ENCODE results near the gene C7orf33.

C7orf33 gene

DNA sequence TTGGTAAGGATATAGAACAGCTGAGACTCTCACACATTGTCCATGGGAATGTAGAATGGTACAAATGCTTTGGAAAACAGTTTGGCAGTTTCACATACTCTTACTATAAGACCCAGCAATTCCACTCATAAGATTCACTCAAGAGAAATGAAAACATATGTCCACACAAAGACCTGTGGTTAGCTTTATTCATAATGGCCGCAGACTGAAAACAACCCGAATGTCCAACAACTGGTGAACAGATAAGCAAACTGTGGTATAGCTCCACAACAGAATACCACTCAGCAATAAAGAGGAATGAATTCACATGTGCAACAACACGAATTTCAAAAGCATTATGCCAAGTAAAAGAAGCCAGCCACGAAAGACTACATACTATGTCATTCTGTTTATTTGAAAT, 74.7 kb downstream of the C7orf33 start:
- TF ChIP-seq, protein P1, sequence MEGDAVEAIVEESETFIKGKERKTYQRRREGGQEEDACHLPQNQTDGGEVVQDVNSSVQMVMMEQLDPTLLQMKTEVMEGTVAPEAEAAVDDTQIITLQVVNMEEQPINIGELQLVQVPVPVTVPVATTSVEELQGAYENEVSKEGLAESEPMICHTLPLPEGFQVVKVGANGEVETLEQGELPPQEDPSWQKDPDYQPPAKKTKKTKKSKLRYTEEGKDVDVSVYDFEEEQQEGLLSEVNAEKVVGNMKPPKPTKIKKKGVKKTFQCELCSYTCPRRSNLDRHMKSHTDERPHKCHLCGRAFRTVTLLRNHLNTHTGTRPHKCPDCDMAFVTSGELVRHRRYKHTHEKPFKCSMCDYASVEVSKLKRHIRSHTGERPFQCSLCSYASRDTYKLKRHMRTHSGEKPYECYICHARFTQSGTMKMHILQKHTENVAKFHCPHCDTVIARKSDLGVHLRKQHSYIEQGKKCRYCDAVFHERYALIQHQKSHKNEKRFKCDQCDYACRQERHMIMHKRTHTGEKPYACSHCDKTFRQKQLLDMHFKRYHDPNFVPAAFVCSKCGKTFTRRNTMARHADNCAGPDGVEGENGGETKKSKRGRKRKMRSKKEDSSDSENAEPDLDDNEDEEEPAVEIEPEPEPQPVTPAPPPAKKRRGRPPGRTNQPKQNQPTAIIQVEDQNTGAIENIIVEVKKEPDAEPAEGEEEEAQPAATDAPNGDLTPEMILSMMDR (IDR thresholded peaks at IDR 0.05; ENCODE audit: insufficient read depth, low read depth, low read length, missing control alignments), result no peak
- DNase-seq (ENCODE audit: low read depth), result no peak
- H3K4me3 ChIP-seq (ENCODE audit: low read depth, low read length), result no peak overlapping the region

All from GM12865 (cell line).